Measurements from ENCODE around the gene IRF1. TPM values are rescaled to one million over a fixed set of nuclear protein-coding genes. Genes with fewer than 3 reads are reported as not detected.

IRF1 gene
- total and polyA plus RNA-seq, 2 donors, result 34.7 to 47.7 TPM

GRCh38 chr5:132478366-132478871 lies 12.2 kb downstream of the IRF1 start:
- Histone ChIP-seq H3K4me3 (ENCODE audit: low read length in 2 of 2) (no peak overlapping the region), H3K4me1 (ENCODE audit: control insufficient read depth in 2 of 2, insufficient read depth in 2 of 2, low read length in 2 of 2) (peaks cover 24 to 63% of the 10 kb centered on the region in 2 donors), H3K36me3 (ENCODE audit: control insufficient read depth in 2 of 2, insufficient read depth in 2 of 2, low read length in 1 of 2) (peaks cover 10 to 42% of the 10 kb centered on the region in 2 donors), H3K27ac (ENCODE audit: low read depth in 1 of 2, low read length in 1 of 2) (peak overlapping the region in 1 of 2 donors; percentile 82), H3K27me3 (ENCODE audit: control insufficient read depth in 2 of 2, insufficient read depth in 1 of 2, low read length in 1 of 2) (no peaks in the 10 kb centered on the region), H3K9me3 (ENCODE audit: control insufficient read depth in 2 of 2, insufficient read depth in 1 of 2, low read length in 1 of 2) (no peaks in the 10 kb centered on the region)
- WGBS, result 83% methylated on average over 4 of the region's 4 CpGs
- DNase-seq (ENCODE audit: low read depth in 6 of 9, low spot score in 9 of 9), result no peak

- peak overlapping the region; percentile 46 to 82 for H3K27ac ChIP-seq (ENCODE audit: low read depth in 1 of 2, low read length in 1 of 2)
- WGBS, result 66% methylated on average over 10 of the region's 10 CpGs
- H3K4me3 ChIP-seq (ENCODE audit: low read length in 2 of 2), result no peak overlapping the region
- no peaks in the 10 kb centered on the region for H3K9me3 ChIP-seq (ENCODE audit: control insufficient read depth in 2 of 2, insufficient read depth in 1 of 2, low read length in 1 of 2)
- peak in 3 of 9 donors; percentile 58 to 79 (median 68) for DNase-seq (ENCODE audit: low read depth in 6 of 9, low spot score in 9 of 9)
- H3K36me3 ChIP-seq (ENCODE audit: control insufficient read depth in 2 of 2, insufficient read depth in 2 of 2, low read length in 1 of 2), result peaks cover 5 to 36% of the 10 kb centered on the region in 2 donors
- H3K4me1 ChIP-seq (ENCODE audit: control insufficient read depth in 2 of 2, insufficient read depth in 2 of 2, low read length in 2 of 2), result peaks cover 26 to 69% of the 10 kb centered on the region in 2 donors
- no peaks in the 10 kb centered on the region for H3K27me3 ChIP-seq (ENCODE audit: control insufficient read depth in 2 of 2, insufficient read depth in 1 of 2, low read length in 1 of 2)
These were observed 12.7 kb downstream of the IRF1 start for GRCh38 chr5:132477784-132478365.

- WGBS, result 94% methylated on average over 7 of the region's 7 CpGs
- Histone ChIP-seq H3K9me3 (ENCODE audit: control insufficient read depth in 2 of 2, insufficient read depth in 1 of 2, low read length in 1 of 2) (no peaks in the 10 kb centered on the region), H3K4me1 (ENCODE audit: control insufficient read depth in 2 of 2, insufficient read depth in 2 of 2, low read length in 2 of 2) (peaks cover 27 to 75% of the 10 kb centered on the region in 2 donors), H3K27me3 (ENCODE audit: control insufficient read depth in 2 of 2, insufficient read depth in 1 of 2, low read length in 1 of 2) (no peaks in the 10 kb centered on the region), H3K27ac (ENCODE audit: low read depth in 1 of 2, low read length in 1 of 2) (peak overlapping the region; percentile 46 to 82), H3K36me3 (ENCODE audit: control insufficient read depth in 2 of 2, insufficient read depth in 2 of 2, low read length in 1 of 2) (peaks cover 5 to 32% of the 10 kb centered on the region in 2 donors), H3K4me3 (ENCODE audit: low read length in 2 of 2) (no peak overlapping the region)
- DNase-seq (ENCODE audit: low read depth in 6 of 9, low spot score in 9 of 9), result no peak
These were observed 13.4 kb downstream of the IRF1 start for GRCh38 chr5:132476876-132477781.

GRCh38 chr5:132475987-132476875 lies 14.3 kb downstream of the IRF1 start:
- no peak for DNase-seq (ENCODE audit: low read depth in 6 of 9, low spot score in 9 of 9)
- Histone ChIP-seq H3K27me3 (ENCODE audit: control insufficient read depth in 2 of 2, insufficient read depth in 1 of 2, low read length in 1 of 2) (no peaks in the 10 kb centered on the region), H3K27ac (ENCODE audit: low read depth in 1 of 2, low read length in 1 of 2) (no peak overlapping the region), H3K4me3 (ENCODE audit: low read length in 2 of 2) (no peak overlapping the region), H3K36me3 (ENCODE audit: control insufficient read depth in 2 of 2, insufficient read depth in 2 of 2, low read length in 1 of 2) (peaks cover 0 to 25% of the 10 kb centered on the region in 2 donors), H3K4me1 (ENCODE audit: control insufficient read depth in 2 of 2, insufficient read depth in 2 of 2, low read length in 2 of 2) (peaks cover 27 to 83% of the 10 kb centered on the region in 2 donors), H3K9me3 (ENCODE audit: control insufficient read depth in 2 of 2, insufficient read depth in 1 of 2, low read length in 1 of 2) (no peaks in the 10 kb centered on the region)
- 98% methylated on average over 8 of the region's 8 CpGs for WGBS

- no peaks in the 10 kb centered on the region for H3K27me3 ChIP-seq (ENCODE audit: control insufficient read depth in 2 of 2, insufficient read depth in 1 of 2, low read length in 1 of 2)
- no peak for DNase-seq (ENCODE audit: low read depth in 6 of 9, low spot score in 9 of 9)
- H3K36me3 ChIP-seq (ENCODE audit: control insufficient read depth in 2 of 2, insufficient read depth in 2 of 2, low read length in 1 of 2), result peaks cover 5 to 22% of the 10 kb centered on the region in 2 donors
- WGBS, result 96% methylated on average over 6 of the region's 6 CpGs
- H3K27ac ChIP-seq (ENCODE audit: low read depth in 1 of 2, low read length in 1 of 2), result peak overlapping the region; percentile 64 to 68
- no peaks in the 10 kb centered on the region for H3K9me3 ChIP-seq (ENCODE audit: control insufficient read depth in 2 of 2, insufficient read depth in 1 of 2, low read length in 1 of 2)
- peaks cover 27 to 88% of the 10 kb centered on the region in 2 donors for H3K4me1 ChIP-seq (ENCODE audit: control insufficient read depth in 2 of 2, insufficient read depth in 2 of 2, low read length in 2 of 2)
- no peak overlapping the region for H3K4me3 ChIP-seq (ENCODE audit: low read length in 2 of 2)
These were observed 15.1 kb downstream of the IRF1 start for GRCh38 chr5:132475497-132475882.

GRCh38 chr5:132474881-132475496 lies 15.6 kb downstream of the IRF1 start:
- no peak for DNase-seq (ENCODE audit: low read depth in 6 of 9, low spot score in 9 of 9)
- 38% methylated on average over 4 of the region's 4 CpGs for WGBS
- Histone ChIP-seq H3K9me3 (ENCODE audit: control insufficient read depth in 2 of 2, insufficient read depth in 1 of 2, low read length in 1 of 2) (no peaks in the 10 kb centered on the region), H3K4me3 (ENCODE audit: low read length in 2 of 2) (no peak overlapping the region), H3K36me3 (ENCODE audit: control insufficient read depth in 2 of 2, insufficient read depth in 2 of 2, low read length in 1 of 2) (peaks cover 10 to 26% of the 10 kb centered on the region in 2 donors), H3K4me1 (ENCODE audit: control insufficient read depth in 2 of 2, insufficient read depth in 2 of 2, low read length in 2 of 2) (peaks cover 27 to 90% of the 10 kb centered on the region in 2 donors), H3K27me3 (ENCODE audit: control insufficient read depth in 2 of 2, insufficient read depth in 1 of 2, low read length in 1 of 2) (no peaks in the 10 kb centered on the region), H3K27ac (ENCODE audit: low read depth in 1 of 2, low read length in 1 of 2) (peak overlapping the region; percentile 64 to 68)

- no peaks in the 10 kb centered on the region for H3K9me3 ChIP-seq (ENCODE audit: control insufficient read depth in 2 of 2, insufficient read depth in 1 of 2, low read length in 1 of 2)
- peak overlapping the region in 1 of 2 donors; percentile 55 for H3K27ac ChIP-seq (ENCODE audit: low read depth in 1 of 2, low read length in 1 of 2)
- WGBS, result 97% methylated on average over 3 of the region's 3 CpGs
- H3K27me3 ChIP-seq (ENCODE audit: control insufficient read depth in 2 of 2, insufficient read depth in 1 of 2, low read length in 1 of 2), result no peaks in the 10 kb centered on the region
- H3K36me3 ChIP-seq (ENCODE audit: control insufficient read depth in 2 of 2, insufficient read depth in 2 of 2, low read length in 1 of 2), result peaks cover 11 to 26% of the 10 kb centered on the region in 2 donors
- H3K4me3 ChIP-seq (ENCODE audit: low read length in 2 of 2), result no peak overlapping the region
- no peak for DNase-seq (ENCODE audit: low read depth in 6 of 9, low spot score in 9 of 9)
- H3K4me1 ChIP-seq (ENCODE audit: control insufficient read depth in 2 of 2, insufficient read depth in 2 of 2, low read length in 2 of 2), result peaks cover 27 to 90% of the 10 kb centered on the region in 2 donors
These were observed 16.3 kb downstream of the IRF1 start for GRCh38 chr5:132474131-132474723.

GRCh38 chr5:132473668-132474067 lies 16.9 kb downstream of the IRF1 start:
- H3K36me3 ChIP-seq (ENCODE audit: control insufficient read depth in 2 of 2, insufficient read depth in 2 of 2, low read length in 1 of 2), result peaks cover 11 to 24% of the 10 kb centered on the region in 2 donors
- WGBS, result 100% methylated on average over 1 of the region's 1 CpG
- peak overlapping the region; percentile 33 to 55 for H3K27ac ChIP-seq (ENCODE audit: low read depth in 1 of 2, low read length in 1 of 2)
- H3K4me3 ChIP-seq (ENCODE audit: low read length in 2 of 2), result no peak overlapping the region
- DNase-seq (ENCODE audit: low read depth in 6 of 9, low spot score in 9 of 9), result no peak
- H3K4me1 ChIP-seq (ENCODE audit: control insufficient read depth in 2 of 2, insufficient read depth in 2 of 2, low read length in 2 of 2), result peaks cover 26 to 89% of the 10 kb centered on the region in 2 donors
- no peaks in the 10 kb centered on the region for H3K9me3 ChIP-seq (ENCODE audit: control insufficient read depth in 2 of 2, insufficient read depth in 1 of 2, low read length in 1 of 2)
- no peaks in the 10 kb centered on the region for H3K27me3 ChIP-seq (ENCODE audit: control insufficient read depth in 2 of 2, insufficient read depth in 1 of 2, low read length in 1 of 2)

Data from thymus (tissue), 11 donors.